AG10803 (cell line): ENCODE results near the gene STAU1.

Experiments used
- DNase-seq: peaks from one replicate; pipeline ENCODE4 v3.0.0; 2010; ENCODE audit warnings: low read depth
- H3K4me3 ChIP-seq: 2 replicates; pipeline ENCODE4 v1.5.1; 2011; ENCODE audit warnings: mild to moderate bottlenecking, low read length, control low read depth
- CTCF ChIP-seq: conservative IDR thresholded peaks from 2 replicates; pipeline ENCODE4 v1.5.1; 2011; ENCODE audit warnings: mild to moderate bottlenecking, low read length, control low read depth, inconsistent platforms

The STAU1 gene

GRCh38 chr20:49183444-49183843, 4.7 kb downstream of the STAU1 start:
- H3K4me3 ChIP-seq = no peak overlapping the region
- DNase-seq = no peak
- TF ChIP-seq CTCF = no peak

- no peak for DNase-seq
- TF ChIP-seq CTCF = no peak
- H3K4me3 ChIP-seq = no peak overlapping the region
Measured at GRCh38 chr20:49181265-49181877, 6.8 kb downstream of the STAU1 start.

GRCh38 chr20:49179368-49180277, 8.5 kb downstream of the STAU1 start:
- TF ChIP-seq CTCF = no peak
- H3K4me3 ChIP-seq = no peak overlapping the region
- no peak for DNase-seq

- TF ChIP-seq CTCF = no peak
Measured at GRCh38 chr20:49174183-49174582, 14.0 kb downstream of the STAU1 start.

GRCh38 chr20:49172413-49172812, 15.7 kb downstream of the STAU1 start:
- DNase-seq = no peak
- TF ChIP-seq CTCF = no peak
- no peak overlapping the region for H3K4me3 ChIP-seq

More at GRCh38 chr20:49174183-49174582, 14.0 kb downstream of the STAU1 start:
- no peak for DNase-seq
- H3K4me3 ChIP-seq = no peak overlapping the region

GRCh38 chr20:49171909-49172308, 16.2 kb downstream of the STAU1 start:
- TF ChIP-seq CTCF = no peak
- no peak overlapping the region for H3K4me3 ChIP-seq
- DNase-seq = no peak

- H3K4me3 ChIP-seq = no peak overlapping the region
- DNase-seq = no peak
- TF ChIP-seq CTCF = no peak
Measured at GRCh38 chr20:49170714-49171113, 17.4 kb downstream of the STAU1 start.
